Stimulated activated CD4-positive, alpha-beta T cell treated with anti-CD3 and anti-CD28 coated beads, Interleukin-15, amount 100 ng/mL, for 24 hours (primary cell): ENCODE results near the gene MAGT1.
"Not testable (repeated sequence)": the region's sequence is repeated elsewhere in the genome, so short reads cannot be mapped to it uniquely, and the experiment has no call there.

Experiments
- DNase-seq: peaks from one replicate; pipeline ENCODE4 v3.0.0-alpha.2; 2020

Gene MAGT1

DNA sequence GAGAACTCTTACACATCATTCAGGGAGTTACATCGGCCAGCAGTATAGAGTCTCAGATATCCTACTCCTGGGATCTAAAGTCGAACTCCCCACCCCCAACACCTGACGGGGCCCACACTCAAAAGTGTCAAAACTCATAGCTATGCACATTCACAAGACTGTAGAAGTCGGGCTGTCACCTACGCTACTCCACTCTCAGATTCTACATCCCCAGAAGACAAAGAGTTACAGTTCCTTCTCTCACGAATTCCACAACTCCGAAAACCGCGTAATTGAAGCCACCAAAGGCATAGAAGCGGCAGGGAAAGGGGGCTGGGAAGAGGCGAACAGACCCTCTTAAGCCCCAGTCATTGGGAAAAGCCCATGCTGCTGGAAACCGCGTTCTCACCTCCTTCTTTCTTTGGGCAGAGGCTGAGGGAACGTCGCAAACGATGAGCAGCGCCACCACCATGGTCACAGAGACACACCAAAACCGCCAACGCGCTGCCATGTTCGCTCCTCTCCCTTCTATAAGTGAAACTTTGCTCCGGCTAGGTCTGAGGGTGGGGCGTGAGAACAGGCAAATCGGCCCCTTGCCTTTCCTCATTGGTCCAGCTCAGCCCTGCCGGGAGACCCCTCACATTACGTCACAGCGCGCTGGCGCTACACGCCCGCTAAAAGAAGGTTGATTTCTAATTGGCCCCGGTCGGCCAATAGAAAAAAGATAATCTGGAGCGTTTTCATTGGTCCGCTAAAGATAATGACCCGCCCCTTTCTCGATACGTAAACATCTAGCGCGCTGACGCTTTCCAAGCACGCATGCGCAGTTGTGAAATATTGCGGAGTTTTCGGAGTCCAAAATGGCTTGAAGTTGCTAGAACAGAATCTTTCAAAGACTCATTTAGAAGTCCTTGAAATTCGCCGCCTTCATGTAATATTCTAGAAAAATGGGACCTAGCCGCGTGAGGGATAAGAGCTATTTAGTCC is at the start of gene MAGT1:
Gene MAGT1 (minus strand): TSS at position 515 of the 966 bp plus-strand sequence. CDS start 25 bp downstream, at position 490.
- DNase-seq = peak; percentile 89

DNA sequence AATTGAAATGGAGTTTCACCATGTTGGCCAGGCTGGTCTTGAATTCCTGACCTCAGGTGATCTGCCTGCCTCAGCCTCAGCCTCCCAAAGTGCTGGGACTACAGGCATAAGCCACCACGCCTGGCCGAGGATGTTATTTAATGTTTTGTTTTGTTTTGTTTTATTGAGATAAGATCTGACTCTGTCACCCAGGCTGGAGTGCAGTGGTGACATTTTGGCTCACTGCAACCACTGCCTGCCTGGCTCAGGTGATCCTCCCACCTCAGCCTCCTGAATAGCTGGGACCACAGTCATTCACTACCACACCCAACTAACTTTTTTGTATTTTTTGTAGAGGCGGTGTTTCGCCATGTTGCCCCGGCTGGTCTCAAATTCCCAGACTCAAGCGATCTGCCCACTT is 49.8 kb upstream of the MAGT1 start:
- not testable (repeated sequence) for DNase-seq

DNA sequence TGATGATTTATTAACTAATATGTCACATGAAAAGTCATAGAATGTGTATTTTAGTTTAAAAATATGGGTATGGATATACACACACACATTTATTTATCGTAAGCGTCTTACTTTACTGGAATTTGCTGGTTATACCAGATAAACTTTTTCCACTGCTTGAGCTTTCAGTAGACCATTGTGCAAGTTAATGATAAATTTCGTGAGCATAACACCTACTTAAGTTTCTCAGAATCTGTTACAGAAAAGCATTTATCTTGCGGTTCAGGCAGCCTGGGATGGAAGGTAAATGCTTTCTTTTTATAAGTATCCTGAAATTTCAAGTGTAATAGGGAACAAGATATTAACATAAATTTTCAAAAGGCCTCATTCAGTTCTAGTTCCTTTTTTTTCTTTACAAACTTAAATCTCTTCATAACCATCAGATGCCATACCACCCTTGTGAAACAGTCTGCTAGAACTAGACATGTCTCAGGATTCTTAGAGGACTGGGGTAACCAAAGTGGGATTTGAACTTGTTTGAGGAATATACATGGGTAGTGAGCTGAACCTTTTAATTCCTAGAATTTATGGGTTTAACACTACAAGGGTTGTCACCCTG is 42.9 kb upstream of the MAGT1 start:
- no peak for DNase-seq

DNA sequence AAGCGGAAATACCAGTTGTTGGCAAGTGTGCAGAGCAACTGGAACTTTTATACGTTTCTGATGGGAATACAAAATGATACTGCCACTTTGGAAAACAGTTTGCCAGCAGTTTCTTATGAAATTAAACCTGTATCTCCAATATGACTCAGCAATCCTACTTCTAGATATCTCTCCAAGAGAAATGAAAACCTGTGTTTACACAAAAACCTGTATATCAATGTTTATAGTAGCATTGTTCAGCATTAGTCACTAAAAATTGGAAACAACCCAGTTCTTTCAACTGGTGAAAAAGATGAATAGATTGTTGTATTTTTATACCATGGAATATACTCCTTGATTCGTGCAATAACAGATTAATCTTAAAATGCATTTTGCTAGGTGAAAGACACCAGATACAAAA is 42.1 kb upstream of the MAGT1 start:
- DNase-seq = no peak

DNA sequence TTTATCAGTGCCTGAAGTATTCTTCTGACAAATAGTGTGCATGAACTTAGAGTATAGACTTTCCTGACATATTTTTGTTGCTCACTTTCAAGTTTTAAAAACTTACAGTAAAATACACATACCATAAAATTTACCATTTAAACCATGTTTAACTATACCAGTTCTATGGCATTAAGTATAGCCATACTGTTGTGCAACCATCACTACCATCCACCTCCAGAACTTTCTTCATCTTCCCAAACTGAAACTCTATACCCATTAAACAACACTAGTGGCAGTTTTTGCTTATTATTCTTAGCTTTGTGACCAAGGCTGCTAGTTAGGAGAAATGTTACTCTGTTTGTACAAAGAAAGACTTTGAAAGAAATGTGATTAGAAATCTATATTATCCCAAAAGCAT is 41.1 kb upstream of the MAGT1 start:
- DNase-seq = no peak

DNA sequence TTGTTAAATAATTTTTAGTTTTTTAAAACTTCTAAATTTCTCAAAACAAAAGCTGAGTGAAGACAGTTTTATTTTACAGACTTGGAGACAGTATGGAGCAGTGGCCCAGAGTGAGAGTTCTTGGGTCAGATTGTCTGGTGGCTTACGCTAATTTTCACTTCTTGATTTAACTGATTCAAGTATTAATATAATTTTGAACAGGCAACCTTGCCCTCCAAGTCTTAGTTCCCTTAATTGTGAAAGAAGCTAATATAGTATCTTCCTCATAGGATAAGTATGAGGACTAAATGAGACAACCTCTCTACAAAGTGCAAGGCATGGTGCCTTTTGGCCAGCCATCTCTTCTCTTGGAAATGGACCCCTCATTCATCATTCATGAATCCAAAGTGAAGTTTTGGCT is 40.7 kb upstream of the MAGT1 start:
- no peak for DNase-seq

DNA sequence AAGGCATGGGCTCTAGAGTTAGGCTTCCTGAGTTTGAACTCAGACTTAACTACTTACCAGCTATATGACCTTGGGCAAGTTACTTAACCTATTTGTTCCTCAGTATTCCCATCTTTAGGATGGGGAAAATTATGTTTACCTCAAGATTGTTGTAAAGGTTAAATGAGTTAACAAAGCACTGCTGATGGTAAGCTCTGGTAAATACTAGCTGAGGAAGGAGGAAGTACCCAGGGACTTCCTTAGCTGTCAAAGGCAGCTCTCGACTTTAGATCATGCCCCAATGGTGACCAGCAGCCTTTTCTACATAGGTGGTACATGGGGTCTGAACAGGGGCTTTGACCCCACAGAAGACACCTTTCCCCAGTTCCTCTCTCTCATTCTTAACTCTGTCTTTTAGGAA is 35.3 kb upstream of the MAGT1 start:
- no peak for DNase-seq

DNA sequence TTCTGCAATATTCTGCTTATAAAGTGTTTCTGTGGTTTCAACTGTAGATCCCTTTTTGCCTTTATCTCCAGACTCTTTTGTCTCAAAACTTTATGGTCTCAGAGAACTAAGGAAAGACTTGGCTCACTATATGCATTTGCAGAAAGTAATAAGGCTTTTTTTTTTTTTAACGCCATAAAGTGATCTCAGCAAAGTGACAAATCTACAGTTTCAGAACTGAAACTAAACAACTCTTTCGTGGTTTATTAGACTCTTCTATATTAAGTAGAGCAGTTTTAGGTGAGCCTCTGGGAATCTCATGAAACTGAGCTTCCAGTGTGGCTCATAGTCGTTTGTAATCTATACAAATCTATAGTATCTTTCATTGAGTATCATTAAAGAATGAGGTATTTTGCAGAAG is 30.5 kb upstream of the MAGT1 start:
- no peak for DNase-seq

DNA sequence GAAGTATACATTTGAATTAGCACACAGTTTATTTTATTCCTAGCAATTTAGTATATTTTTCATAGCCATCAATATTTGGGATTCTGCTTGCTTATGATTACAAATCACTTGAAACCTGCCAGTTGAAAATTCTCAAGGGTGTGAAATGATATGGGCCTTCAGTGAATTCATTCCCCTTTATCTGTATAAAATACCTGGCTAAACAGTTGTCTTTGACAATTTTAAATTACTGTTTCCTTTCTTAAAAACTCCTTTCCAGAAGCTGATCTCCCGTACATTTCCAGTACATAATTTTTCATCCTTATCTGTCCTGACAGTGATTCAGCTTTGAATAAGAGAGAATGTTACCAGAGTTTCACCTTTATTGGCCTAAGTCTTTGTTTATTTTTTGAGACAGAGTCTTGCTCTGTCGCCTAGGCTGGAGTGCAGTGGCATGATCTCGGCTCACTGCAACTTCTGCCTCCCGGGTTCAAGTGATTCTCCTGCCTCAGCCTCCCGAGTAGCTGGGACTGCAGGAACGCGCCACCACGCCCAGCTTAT is 29.2 kb upstream of the MAGT1 start:
- DNase-seq = no peak

DNA sequence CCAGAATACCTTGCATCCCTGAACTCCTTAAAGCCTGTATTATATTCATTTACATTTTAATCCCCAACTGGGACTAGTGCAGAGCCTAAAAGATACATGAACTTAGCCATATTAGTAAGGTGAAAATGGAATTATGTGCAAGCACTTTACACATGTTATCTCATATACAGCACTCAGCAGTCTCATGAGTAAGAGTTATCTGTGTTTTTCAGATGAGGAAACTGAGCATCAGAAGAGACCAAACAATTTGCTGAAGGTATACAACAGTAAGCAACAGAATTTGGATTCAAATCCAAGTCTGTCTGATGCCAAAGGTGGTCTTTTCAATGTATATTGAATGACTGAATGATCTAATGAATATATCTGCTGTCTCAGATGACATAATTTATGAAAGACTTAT is 27.6 kb upstream of the MAGT1 start:
- no peak for DNase-seq

DNA sequence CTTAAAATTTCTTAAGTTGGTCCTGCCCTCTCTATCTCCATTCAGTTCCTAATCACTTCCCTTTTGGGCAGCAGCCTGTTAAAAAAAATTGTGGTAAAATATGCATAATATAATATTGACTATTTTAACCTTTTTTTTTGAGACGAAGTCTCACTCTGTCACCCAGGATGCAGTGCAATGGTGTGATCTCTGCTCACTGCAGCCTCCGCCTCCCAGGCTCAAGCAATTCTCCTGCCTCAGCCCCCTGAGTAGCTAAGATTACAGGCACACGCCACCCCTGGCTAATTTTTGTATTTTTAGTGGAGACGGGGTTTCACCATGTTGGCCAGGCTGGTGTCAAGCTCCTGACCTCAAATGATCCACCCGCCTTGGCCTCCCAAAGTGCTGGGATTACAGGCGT is 24.1 kb upstream of the MAGT1 start:
- DNase-seq = not testable (repeated sequence)

DNA sequence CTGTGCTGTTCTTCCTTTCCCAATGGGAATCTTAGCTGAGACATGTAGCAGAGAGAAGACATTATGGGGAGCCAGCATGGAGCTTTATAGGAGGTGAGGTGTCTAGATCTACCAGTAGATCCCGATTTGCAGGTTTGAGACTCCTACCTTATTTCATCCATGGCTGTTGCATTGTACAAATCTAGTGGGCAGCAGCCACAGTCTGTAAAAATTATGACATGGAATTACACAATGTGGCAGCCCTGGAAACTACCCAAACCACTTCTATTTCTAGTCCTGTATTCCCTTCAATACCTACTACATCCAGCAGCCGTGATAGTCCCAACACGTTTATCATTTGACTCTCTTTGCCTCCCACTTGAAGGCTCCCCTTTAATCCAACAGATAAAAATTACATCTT is 23.3 kb upstream of the MAGT1 start:
- no peak for DNase-seq

DNA sequence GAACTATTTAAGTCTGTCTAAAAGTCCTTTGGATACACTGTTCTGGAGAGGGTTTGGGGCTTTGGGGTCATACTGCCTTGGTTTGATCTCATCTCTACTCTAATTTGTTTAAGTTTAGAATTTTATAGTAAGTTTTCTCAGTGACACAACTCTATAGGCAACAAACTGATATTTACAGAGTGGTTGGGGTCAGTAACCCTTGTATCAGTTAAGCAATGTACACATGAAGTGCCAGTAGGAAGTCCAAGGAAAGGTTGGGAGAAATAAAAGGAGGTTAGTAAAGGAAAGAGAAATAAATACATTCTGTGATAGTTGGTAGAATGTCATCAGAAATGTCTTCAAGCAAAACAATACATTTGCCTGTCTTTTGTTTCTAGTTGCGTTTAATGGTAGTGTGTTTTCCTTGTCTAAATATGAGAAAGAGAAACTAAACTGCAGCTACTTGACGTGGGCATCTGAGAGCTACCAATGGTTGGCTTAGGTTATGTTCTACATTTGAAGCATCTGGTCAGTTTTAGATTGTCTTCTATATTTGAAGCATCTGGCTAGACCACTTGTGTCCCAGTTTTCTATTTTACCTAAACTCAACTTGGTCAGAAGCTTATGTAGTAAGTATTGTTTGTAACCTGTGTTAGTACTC is 22.2 kb upstream of the MAGT1 start:
- no peak for DNase-seq

DNA sequence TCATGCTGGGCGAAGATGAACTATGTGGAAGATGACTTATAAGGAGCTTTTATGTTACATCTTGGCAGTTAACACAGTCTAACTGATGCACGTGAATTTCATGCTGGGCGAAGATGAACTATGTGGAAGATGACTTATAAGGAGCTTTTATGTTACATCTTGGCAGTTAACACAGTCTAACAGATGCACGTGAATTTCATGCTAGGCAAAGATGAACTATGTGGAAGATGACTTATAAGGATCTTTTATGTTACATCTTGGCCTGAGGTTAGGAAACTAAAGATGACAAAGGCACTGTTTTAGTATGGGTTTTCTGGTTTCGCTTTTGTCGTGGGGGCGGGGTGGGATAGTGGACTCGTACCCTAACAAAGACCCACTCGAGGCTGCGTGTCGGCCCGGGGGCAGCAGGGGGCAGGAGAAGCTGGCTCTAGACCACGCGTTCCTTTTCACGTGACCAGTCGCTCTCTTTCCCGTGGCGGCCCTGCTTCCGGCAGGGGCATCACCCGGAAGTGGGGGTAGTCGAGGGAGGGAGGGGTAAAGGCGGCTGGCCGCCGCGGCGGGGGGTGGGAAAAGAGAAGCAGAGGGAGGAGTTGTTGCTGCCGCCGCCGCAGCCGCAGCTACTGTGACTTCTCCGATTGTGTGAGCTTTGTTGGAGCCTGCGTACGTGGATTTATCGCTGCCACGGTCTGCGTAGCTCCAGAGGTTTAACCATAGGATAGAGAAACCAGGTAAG is 15.0 kb upstream of the MAGT1 start, which contains the start of gene ATP7A:
Gene ATP7A (plus strand): TSS at position 586 of the 733 bp plus-strand sequence. CDS start 60,949 bp downstream, outside the sequence.
- peak; percentile 92 for DNase-seq

DNA sequence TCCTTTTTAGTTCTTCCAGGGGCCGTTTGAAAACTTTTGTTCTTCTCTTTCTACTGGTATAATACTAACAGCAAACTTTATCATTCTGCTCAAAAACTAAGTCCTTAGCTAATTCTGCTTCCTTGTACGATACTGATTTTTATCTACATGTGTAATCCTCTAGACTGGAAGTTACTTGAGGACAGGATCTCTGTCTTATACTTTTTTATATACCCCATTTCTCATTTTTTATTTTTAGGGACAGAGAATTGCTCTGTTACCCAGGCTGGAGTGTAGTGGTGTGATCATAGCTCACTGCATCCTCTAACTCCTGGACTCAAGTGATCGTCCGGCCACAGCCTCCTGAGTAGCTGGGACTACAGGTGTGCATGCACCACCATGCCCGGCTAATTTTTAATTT is 6.3 kb upstream of the MAGT1 start:
- DNase-seq = no peak

DNA sequence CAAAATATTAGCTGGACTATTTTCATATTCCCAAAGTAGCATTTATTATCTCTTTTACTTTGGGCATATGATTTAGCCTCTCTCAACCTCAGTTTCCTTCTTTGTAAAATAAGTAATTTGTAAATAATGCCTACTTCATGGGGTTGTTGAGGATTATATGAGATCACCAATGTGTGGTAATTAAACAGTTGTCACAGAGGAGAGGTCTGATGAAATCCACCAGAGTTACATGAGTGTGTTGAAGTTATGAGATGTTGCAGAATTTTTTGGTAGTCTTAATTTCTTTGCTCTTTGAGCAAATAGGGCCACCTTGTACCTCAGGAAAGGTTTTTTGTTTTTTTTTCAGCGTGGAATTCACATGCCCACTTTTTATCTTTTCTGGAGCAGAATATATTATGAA is 5.5 kb upstream of the MAGT1 start:
- DNase-seq = no peak

DNA sequence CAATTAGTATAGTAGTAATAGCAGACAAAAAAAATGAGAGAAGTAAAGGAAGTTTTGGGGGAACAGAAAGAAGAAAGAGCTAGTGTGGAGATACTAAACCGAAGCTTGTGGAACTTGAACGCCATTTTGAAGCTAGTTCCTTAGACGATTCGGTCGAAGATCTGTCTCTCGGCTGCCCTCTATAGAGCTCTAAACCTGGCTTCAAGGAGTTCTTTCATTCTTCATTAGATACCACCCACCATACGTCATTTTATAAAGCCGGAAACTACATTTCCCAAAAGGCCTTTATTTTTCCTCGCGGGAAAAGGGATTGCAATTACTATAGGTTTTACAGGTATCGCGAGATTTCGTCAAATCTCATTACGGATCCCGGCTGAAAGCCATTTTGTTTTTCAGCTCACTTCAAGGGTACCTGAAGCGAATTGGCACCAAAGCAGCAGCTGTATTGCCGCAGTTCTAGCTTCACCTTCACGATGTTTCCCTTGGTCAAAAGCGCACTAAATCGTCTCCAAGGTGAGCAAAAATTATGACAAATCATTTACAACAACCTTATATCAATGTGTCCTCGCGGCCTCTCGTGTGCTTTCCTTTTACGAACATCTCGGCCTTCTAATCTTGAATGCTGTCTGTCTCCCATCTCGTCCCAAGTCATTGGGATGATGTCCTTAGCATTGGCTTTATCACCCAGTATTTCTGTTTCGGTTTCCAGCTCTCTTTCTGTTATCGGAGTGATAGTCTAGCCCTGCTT is 4.0 kb upstream of the MAGT1 start, which contains the start of gene COX7B:
Gene COX7B (plus strand): TSS at position 388 of the 748 bp plus-strand sequence. CDS start 86 bp downstream, at position 474.
- peak; percentile 53 for DNase-seq

DNA sequence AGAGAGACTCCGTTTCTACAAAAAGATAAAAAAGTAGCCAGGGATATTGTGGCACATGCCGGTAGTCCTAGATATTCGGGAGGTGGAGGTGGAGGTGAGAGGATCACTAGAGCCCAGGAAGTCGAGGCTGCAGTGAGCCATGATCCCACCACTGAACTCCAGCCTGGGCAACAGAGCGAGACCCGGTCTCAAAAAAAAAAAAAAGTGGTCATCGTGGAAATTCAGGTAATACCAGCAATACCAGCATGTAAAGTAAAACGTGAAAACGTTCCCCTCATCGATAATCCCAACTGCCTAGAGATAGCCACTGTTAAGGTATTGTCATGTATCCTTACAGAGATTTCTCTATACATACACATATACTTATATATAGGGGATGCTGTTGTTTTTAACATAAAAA is 1.5 kb downstream of the MAGT1 start:
- DNase-seq = no peak

DNA sequence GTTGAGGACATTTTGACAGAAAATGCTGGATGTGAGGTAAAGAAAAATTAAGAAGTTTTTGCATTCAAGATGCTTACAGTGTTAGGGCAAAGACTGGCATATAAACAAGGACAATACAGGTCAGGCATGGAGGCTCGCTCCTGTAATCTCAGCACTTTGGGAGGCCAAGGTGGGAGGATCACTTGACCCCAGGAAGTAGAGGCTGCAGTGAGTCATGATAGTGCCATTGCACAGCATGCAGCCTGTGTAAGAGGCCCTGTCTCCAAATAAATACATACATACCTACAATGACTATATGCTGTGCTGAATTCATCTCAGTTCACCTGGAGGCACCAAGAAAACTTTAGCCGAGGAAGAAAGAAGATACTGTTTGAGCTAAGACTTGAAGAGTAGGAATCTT is 2.3 kb downstream of the MAGT1 start:
- no peak for DNase-seq

DNA sequence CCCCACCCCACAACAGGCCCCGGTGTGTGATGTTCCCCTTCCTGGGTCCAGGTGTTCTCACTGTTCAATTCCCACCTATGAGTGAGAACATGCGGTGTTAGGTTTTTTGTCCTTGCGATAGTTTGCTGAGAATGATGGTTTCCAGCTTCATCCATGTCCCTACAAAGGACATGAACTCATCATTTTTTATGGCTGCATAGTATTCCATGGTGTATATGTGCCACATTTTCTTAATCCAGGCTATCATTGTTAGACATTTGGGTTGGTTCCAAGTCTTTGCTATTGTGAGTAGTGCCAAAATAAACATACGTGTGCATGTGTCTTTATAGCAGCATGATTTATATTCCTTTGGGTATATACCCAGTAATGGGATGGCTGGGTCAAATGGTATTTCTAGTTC is 13.8 kb downstream of the MAGT1 start:
- not testable (repeated sequence) for DNase-seq

DNA sequence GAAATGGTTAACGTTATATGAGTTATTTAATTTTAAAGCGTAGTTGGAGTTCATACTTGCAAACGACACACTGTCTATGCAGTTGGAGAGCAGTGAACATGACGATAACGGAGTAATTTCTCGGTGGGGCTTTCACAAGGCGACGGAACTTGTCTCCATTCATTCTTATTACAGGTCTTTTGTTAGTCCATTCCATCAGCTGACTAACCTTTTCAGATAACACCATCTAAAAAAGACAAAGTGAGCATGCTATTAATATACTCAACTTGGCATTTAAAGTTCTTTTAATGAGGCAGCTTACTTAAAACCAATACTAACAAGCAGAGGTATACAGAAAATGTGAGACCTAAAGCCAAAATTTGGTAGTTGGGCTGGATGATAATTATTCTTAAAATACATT is 19.9 kb downstream of the MAGT1 start:
- DNase-seq = no peak

DNA sequence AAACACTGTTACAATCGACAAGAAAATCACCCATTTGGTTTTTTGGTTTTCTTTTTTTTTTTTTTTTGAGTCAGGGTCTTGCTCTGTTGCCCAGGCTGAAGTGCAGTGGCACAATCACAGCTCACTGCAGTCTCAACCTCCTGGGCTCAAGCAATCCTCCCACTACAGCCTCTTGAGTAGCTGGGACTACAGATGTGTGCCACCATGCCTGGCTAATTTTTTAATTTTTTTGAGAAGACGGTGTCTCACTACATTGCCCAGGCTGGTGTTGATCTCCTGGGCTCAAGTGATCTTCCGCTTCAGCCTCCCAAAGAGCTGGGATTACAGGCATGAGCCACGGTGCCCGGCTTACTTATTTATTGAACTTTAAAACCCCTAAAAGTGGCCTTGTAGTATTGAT is 63.7 kb downstream of the MAGT1 start:
- not testable (repeated sequence) for DNase-seq
